NB4 (cell line): ENCODE data around the gene RABL6.

Experiments
- POLR2A ChIP-seq: IDR thresholded peaks from 2 replicates; pipeline ENCODE4 v1.6.1; 2011; ENCODE audit warnings: mild to moderate bottlenecking; ENCODE audit not compliant: insufficient read length; ENCODE audit errors: extremely low read depth
- TF ChIP-seq, protein P1 (sequence below): IDR thresholded peaks from one replicate; pipeline ENCODE4 v1.5.1; 2012; ENCODE audit warnings: low read depth, low read length

DNA sequence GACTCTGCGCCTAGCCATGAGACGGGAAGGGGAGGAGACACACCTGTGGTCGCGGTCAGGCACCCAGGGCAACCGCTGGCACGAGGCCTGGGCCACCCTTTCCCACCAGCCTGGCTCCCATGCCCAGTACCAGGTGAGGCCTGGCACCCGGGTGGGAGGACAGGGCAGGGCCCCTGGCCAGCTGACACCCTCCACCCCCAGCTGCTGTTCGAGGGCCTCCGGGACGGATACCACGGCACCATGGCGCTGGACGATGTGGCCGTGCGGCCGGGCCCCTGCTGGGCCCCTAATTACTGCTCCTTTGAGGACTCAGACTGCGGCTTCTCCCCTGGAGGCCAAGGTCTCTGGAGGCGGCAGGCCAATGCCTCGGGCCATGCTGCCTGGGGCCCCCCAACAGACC is 49.4 kb downstream of the RABL6 start:
- TF ChIP-seq, protein P1, sequence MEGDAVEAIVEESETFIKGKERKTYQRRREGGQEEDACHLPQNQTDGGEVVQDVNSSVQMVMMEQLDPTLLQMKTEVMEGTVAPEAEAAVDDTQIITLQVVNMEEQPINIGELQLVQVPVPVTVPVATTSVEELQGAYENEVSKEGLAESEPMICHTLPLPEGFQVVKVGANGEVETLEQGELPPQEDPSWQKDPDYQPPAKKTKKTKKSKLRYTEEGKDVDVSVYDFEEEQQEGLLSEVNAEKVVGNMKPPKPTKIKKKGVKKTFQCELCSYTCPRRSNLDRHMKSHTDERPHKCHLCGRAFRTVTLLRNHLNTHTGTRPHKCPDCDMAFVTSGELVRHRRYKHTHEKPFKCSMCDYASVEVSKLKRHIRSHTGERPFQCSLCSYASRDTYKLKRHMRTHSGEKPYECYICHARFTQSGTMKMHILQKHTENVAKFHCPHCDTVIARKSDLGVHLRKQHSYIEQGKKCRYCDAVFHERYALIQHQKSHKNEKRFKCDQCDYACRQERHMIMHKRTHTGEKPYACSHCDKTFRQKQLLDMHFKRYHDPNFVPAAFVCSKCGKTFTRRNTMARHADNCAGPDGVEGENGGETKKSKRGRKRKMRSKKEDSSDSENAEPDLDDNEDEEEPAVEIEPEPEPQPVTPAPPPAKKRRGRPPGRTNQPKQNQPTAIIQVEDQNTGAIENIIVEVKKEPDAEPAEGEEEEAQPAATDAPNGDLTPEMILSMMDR, result no peak
- TF ChIP-seq POLR2A, result no peak
